ENCODE measurements around the gene STRN. TPM values are rescaled to one million over a fixed set of nuclear protein-coding genes. Genes with fewer than 3 reads are reported as not detected.
"Not testable (repeated sequence)": the region's sequence is repeated elsewhere in the genome, so short reads cannot be mapped to it uniquely, and the experiment has no call there.

STRN gene
- total RNA-seq, 6 experiments from 2014 or later: 6.2 to 10.6 (median 8.2) TPM

GRCh38 chr2:36993841-36994620 is 27.7 kb upstream of the STRN start:
- H3K27ac ChIP-seq: no peak overlapping the region
- no peak overlapping the region for H3K4me3 ChIP-seq
- DNase-seq (no peak), ATAC-seq (no peak)
- H3K27me3 ChIP-seq: no peaks in the 10 kb centered on the region
- no peaks in the 10 kb centered on the region for H3K9me3 ChIP-seq
- intact Hi-C loops (cut with DNase I): no loop called here
- 84% methylated on average over 6 of the region's 6 CpGs for WGBS (ENCODE audit: insufficient coverage, low coverage, low lambda C conversion rate, missing lambda C conversion rate)
- H3K36me3 ChIP-seq: peaks cover 0 to 4% (median 0%) of the 10 kb centered on the region in 4 donors
- H3K4me1 ChIP-seq: no peaks in the 10 kb centered on the region
- no peak for TF ChIP-seq POLR2A (IDR thresholded peaks at IDR 0.05)
- TF ChIP-seq, protein P1, sequence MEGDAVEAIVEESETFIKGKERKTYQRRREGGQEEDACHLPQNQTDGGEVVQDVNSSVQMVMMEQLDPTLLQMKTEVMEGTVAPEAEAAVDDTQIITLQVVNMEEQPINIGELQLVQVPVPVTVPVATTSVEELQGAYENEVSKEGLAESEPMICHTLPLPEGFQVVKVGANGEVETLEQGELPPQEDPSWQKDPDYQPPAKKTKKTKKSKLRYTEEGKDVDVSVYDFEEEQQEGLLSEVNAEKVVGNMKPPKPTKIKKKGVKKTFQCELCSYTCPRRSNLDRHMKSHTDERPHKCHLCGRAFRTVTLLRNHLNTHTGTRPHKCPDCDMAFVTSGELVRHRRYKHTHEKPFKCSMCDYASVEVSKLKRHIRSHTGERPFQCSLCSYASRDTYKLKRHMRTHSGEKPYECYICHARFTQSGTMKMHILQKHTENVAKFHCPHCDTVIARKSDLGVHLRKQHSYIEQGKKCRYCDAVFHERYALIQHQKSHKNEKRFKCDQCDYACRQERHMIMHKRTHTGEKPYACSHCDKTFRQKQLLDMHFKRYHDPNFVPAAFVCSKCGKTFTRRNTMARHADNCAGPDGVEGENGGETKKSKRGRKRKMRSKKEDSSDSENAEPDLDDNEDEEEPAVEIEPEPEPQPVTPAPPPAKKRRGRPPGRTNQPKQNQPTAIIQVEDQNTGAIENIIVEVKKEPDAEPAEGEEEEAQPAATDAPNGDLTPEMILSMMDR (IDR thresholded peaks at IDR 0.05): no peak

- no peak for DNase-seq
- no peaks in the 10 kb centered on the region for H3K4me1 ChIP-seq
- ATAC-seq: peak; percentile 19 to 69 (median 42)
- no peaks in the 10 kb centered on the region for H3K9me3 ChIP-seq
- WGBS (ENCODE audit: insufficient coverage, low coverage, low lambda C conversion rate, missing lambda C conversion rate): 45% methylated on average over 5 of the region's 6 CpGs
- H3K36me3 ChIP-seq: no peaks in the 10 kb centered on the region
- intact Hi-C loops (cut with DNase I): no loop called here
- TF ChIP-seq POLR2A (IDR thresholded peaks at IDR 0.05): no peak
- TF ChIP-seq, protein P1 (IDR thresholded peaks at IDR 0.05): no peak
- no peak overlapping the region for H3K27ac ChIP-seq
- H3K27me3 ChIP-seq: no peaks in the 10 kb centered on the region
- no peak overlapping the region for H3K4me3 ChIP-seq
Observed at GRCh38 chr2:36988008-36988407, 21.7 kb upstream of the STRN start.

DNA sequence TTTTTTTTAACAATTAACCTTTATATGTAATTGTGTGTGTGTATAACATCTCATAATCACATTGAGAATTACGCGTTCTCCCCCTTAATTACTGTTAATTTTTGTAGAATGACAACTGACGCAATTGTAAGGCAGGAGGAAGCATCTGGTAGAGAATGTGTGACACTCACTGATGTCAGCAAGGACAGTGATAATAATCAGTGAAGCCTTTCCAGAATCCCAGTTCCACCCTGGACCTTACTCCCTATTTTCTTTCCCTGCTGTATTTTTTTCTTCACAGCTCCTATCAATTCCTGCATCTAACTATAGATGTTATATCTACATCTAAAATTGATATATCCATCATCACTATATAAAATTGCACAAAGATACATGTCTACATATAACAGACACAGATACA is 16.1 kb upstream of the STRN start:
- Histone ChIP-seq H3K4me3 (no peak overlapping the region), H3K9me3 (no peaks in the 10 kb centered on the region), H3K4me1 (no peaks in the 10 kb centered on the region), H3K27ac (no peak overlapping the region), H3K27me3 (no peaks in the 10 kb centered on the region), H3K36me3 (peaks cover 0 to 6% (median 3%) of the 10 kb centered on the region in 4 donors)
- no peak for TF ChIP-seq POLR2A (IDR thresholded peaks at IDR 0.05)
- TF ChIP-seq, protein P1 (IDR thresholded peaks at IDR 0.05): no peak
- intact Hi-C loops (cut with DNase I): no loop called here
- DNase-seq (no peak), ATAC-seq (no peak)
- WGBS (ENCODE audit: insufficient coverage, low coverage, low lambda C conversion rate, missing lambda C conversion rate): 78% methylated on average over 3 of the region's 3 CpGs

DNA sequence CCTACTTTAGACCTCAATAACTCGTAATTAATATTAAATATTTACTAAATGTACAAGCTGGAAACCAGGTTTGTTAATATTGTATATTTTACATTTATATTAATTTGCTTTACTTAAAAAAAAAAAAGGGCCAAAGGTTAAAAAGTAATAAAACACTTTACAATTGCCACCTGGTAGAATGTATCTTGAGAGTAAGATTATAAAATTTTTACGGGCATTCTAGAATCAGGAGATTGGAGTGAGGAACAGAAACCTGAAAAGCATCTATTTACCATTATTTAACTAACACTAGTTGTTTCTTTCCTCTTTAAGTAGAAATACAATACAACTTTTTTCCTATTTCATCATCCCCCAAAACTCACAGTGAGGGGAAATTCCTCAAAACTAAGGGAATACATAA is 15.6 kb upstream of the STRN start:
- no peaks in the 10 kb centered on the region for H3K4me1 ChIP-seq
- no peak for DNase-seq
- intact Hi-C loops (cut with DNase I): no loop called here
- H3K27me3 ChIP-seq: no peaks in the 10 kb centered on the region
- H3K36me3 ChIP-seq: peaks cover 0 to 6% (median 3%) of the 10 kb centered on the region in 4 donors
- ATAC-seq: no peak
- no peak overlapping the region for H3K4me3 ChIP-seq
- H3K9me3 ChIP-seq: no peaks in the 10 kb centered on the region
- TF ChIP-seq, protein P1 (IDR thresholded peaks at IDR 0.05): no peak
- no peak for TF ChIP-seq POLR2A (IDR thresholded peaks at IDR 0.05)
- WGBS (ENCODE audit: insufficient coverage, low coverage, low lambda C conversion rate, missing lambda C conversion rate): 88% methylated on average over 2 of the region's 2 CpGs
- H3K27ac ChIP-seq: no peak overlapping the region

DNA sequence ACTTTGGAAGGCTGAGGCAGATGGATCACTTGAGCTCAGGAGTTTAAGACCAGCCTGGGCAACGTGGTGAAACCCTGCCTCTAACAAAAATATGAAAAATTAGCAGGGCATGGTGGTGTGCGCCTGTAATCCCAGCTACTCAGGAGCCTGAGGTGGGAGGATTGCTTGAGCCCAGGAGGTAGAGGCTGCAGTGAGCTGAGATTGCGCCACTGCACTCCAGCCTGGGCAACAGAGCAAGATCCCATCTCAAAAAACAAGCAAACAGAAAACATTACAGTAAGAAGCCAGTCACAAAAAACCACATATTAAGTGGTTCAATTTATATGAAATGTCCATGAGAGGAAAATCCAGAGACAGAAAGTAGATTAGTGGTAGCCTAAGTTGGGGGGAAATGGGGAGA is 12.7 kb upstream of the STRN start:
- H3K4me1 ChIP-seq; H3K27ac ChIP-seq; H3K36me3 ChIP-seq; H3K4me3 ChIP-seq; H3K9me3 ChIP-seq; DNase-seq; H3K27me3 ChIP-seq; intact Hi-C loops (cut with DNase I); ATAC-seq: not testable (repeated sequence)
- WGBS (ENCODE audit: insufficient coverage, low coverage, low lambda C conversion rate, missing lambda C conversion rate): 96% methylated on average over 2 of the region's 3 CpGs
